Upper lobe of left lung (tissue), 6 donors: ENCODE data around the gene CCDC47. TPM values are rescaled to one million over a fixed set of nuclear protein-coding genes. Genes with fewer than 3 reads are reported as not detected.
A peak's percentile ranks its signal among the peaks of the same experiment; 100 is the strongest.

Experiments
- ATAC-seq, 2 donors: fragments of 200-7000 bp; cut with Tn5 transposase; one replicate each; pipeline ENCODE4 v1.9.1; 2022; ENCODE audit warnings: mild to moderate bottlenecking in 2 of 2, moderate library complexity in 2 of 2; ENCODE audit not compliant: low FRiP score in 2 of 2
- DNase-seq, 2 donors: peaks; one replicate each; pipeline ENCODE4 v3.0.0-alpha.2; 2019 to 2020
- H3K27ac ChIP-seq, 4 donors: fragments of 200-600 bp; sonication (generic); one replicate each; pipeline ENCODE4 v1.5.1; 2016 to 2019
- H3K27me3 ChIP-seq, 4 donors: fragments of 200-600 bp; sonication (generic); one replicate each; pipeline ENCODE4 v1.5.1; 2017 to 2019
- H3K36me3 ChIP-seq, 4 donors: fragments of 200-600 bp; sonication (generic); one replicate each; pipeline ENCODE4 v1.5.1; 2016 to 2019
- H3K4me1 ChIP-seq, 4 donors: fragments of 200-600 bp; sonication (generic); one replicate each; pipeline ENCODE4 v1.5.1; 2018 to 2019
- H3K4me3 ChIP-seq, 4 donors: fragments of 200-600 bp; sonication (generic); one replicate each; pipeline ENCODE4 v1.5.1; 2017 to 2019; ENCODE audit warnings: mild to moderate bottlenecking in 2 of 4, moderate library complexity in 1 of 4
- H3K9me3 ChIP-seq, 4 donors: fragments of 200-600 bp; sonication (generic); one replicate each; pipeline ENCODE4 v1.5.1; 2018 to 2019
- CTCF ChIP-seq, 6 experiments: fragments of 450-650 bp in 4 of 6; fragments of 200-600 bp in 2 of 6; sonication (generic) in 2 of 6; IDR thresholded peaks; one replicate each; pipeline ENCODE4 v1.5.1; 2016 to 2019; ENCODE audit warnings: antibody characterized with exemption in 6 of 6
- EP300 ChIP-seq, 4 donors: sonication (generic); formaldehyde crosslinking; IDR thresholded peaks; one replicate each; pipeline ENCODE4 v1.5.1; 2017; ENCODE audit warnings: antibody characterized with exemption in 4 of 4, control low read depth in 2 of 4
- POLR2A ChIP-seq, 4 donors: fragments of 450-650 bp; IDR thresholded peaks; one replicate each; pipeline ENCODE4 v1.5.1; 2016 to 2017; ENCODE audit warnings: antibody characterized with exemption in 4 of 4, mild to moderate bottlenecking in 2 of 4
- POLR2AphosphoS5 ChIP-seq, 2 donors: sonication (generic); formaldehyde crosslinking; IDR thresholded peaks; one replicate each; pipeline ENCODE4 v1.5.1; 2017; ENCODE audit warnings: antibody characterized with exemption in 2 of 2
- WGBS, 2 donors: methylation state at CpG; one replicate each; pipeline ENCODE4 v1.1.5; 2017 to 2018; 5-methylcytosine and 5-hydroxymethylcytosine counted together
- total RNA-seq, 6 donors: library from RNA; depleted of rRNA in 4 of 6; stranded (reverse); fragments of >200 nt in 4 of 6; gene quantifications; one replicate each; pipeline versions ENCODE4 v1.1.0 to v1.2.1, GENCODE V29; 2016 to 2021
- donor health status: DM: no; HTN: no; CAD: no; lungs with moderate emphysema.
- donor health status: DM: no; HTN: yes; CAD: no; lungs with severe emphysema.

Gene CCDC47
- total RNA-seq, 6 donors from 2014 or later, result 65.9 to 118 (median 92.9) TPM

DNA sequence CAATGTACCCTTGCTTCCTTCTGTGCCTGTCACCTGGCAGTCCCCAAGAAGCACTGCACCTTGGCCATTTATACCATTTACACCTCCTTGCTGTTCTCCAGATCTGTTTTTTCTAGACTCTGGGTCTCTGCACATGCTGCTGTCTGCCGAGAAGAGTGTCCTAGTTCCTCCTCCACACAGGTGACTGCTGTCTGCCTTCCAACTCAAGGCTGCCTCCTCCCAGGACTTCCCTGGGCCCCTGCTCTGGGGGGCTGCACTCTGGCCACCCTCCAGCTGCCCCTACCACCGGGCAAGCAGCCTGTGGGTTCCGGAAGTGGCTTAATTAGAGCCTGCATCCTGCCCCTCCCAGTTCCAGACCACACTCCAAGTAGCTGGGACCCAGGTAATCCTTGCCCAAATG lies 67.7 kb downstream of the CCDC47 start:
- TF ChIP-seq CTCF (IDR thresholded peaks at IDR 0.05) (no peak), POLR2AphosphoS5 (IDR thresholded peaks at IDR 0.05) (no peak), EP300 (IDR thresholded peaks at IDR 0.05) (no peak), POLR2A (IDR thresholded peaks at IDR 0.05) (no peak)
- H3K4me3 ChIP-seq, result no peak overlapping the region
- H3K27me3 ChIP-seq, result no peaks in the 10 kb centered on the region
- ATAC-seq (no peak), DNase-seq (no peak)
- peaks cover 4 to 65% (median 48%) of the 10 kb centered on the region in 4 donors for H3K36me3 ChIP-seq
- peak overlapping the region in 1 of 4 donors; percentile 11 for H3K27ac ChIP-seq
- WGBS, 2 donors, result 24 to 33% methylated on average over 3 of the region's 3 CpGs
- peaks cover 14 to 33% (median 16%) of the 10 kb centered on the region in 4 donors for H3K4me1 ChIP-seq
- H3K9me3 ChIP-seq, result no peaks in the 10 kb centered on the region

- ATAC-seq (no peak), DNase-seq (peak in 1 of 2 donors; percentile 53)
- 90 to 97% methylated on average over 6 to 9 of the region's 9 CpGs for WGBS, 2 donors
- TF ChIP-seq POLR2AphosphoS5 (IDR thresholded peaks at IDR 0.05), result no peak
- TF ChIP-seq EP300 (IDR thresholded peaks at IDR 0.05), result no peak
- TF ChIP-seq POLR2A (IDR thresholded peaks at IDR 0.05), result no peak
- no peak for TF ChIP-seq CTCF (IDR thresholded peaks at IDR 0.05)
- peaks cover 18 to 41% (median 21%) of the 10 kb centered on the region in 4 donors for H3K4me1 ChIP-seq
- H3K9me3 ChIP-seq, result no peaks in the 10 kb centered on the region
- H3K36me3 ChIP-seq, result peaks cover 0 to 56% (median 40%) of the 10 kb centered on the region in 4 donors
- H3K27me3 ChIP-seq, result no peaks in the 10 kb centered on the region
- H3K4me3 ChIP-seq, result no peak overlapping the region
- no peak overlapping the region for H3K27ac ChIP-seq
Measured at GRCh38 chr17:63704836-63705235, 68.6 kb downstream of the CCDC47 start.

DNA sequence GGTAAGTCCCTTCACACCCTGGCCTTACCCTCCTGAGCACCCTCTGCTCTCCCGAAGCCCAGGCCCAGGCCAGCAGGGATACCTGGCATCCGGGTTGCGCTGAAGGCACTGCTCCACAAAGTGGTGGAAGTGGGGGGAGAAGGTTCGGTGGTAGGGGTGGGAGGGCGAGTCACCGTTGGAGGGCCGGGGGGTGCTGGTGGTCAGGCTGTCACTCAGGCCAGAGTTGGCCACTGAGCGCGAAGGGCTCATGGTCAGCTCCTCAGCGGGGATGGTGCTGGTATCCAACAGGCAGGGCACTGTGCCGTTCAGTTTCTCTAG lies 69.2 kb downstream of the CCDC47 start:
- no peak overlapping the region for H3K27ac ChIP-seq
- H3K27me3 ChIP-seq, result no peaks in the 10 kb centered on the region
- WGBS, 2 donors, result 95 to 100% methylated on average over 2 to 11 of the region's 11 CpGs
- no peak for TF ChIP-seq POLR2A (IDR thresholded peaks at IDR 0.05)
- no peak for TF ChIP-seq EP300 (IDR thresholded peaks at IDR 0.05)
- TF ChIP-seq CTCF (IDR thresholded peaks at IDR 0.05), result no peak
- TF ChIP-seq POLR2AphosphoS5 (IDR thresholded peaks at IDR 0.05), result no peak
- peaks cover 0 to 50% (median 36%) of the 10 kb centered on the region in 4 donors for H3K36me3 ChIP-seq
- ATAC-seq, result no peak
- no peak for DNase-seq
- no peak overlapping the region for H3K4me3 ChIP-seq
- H3K9me3 ChIP-seq, result no peaks in the 10 kb centered on the region
- peaks cover 20 to 48% (median 24%) of the 10 kb centered on the region in 4 donors for H3K4me1 ChIP-seq

DNA sequence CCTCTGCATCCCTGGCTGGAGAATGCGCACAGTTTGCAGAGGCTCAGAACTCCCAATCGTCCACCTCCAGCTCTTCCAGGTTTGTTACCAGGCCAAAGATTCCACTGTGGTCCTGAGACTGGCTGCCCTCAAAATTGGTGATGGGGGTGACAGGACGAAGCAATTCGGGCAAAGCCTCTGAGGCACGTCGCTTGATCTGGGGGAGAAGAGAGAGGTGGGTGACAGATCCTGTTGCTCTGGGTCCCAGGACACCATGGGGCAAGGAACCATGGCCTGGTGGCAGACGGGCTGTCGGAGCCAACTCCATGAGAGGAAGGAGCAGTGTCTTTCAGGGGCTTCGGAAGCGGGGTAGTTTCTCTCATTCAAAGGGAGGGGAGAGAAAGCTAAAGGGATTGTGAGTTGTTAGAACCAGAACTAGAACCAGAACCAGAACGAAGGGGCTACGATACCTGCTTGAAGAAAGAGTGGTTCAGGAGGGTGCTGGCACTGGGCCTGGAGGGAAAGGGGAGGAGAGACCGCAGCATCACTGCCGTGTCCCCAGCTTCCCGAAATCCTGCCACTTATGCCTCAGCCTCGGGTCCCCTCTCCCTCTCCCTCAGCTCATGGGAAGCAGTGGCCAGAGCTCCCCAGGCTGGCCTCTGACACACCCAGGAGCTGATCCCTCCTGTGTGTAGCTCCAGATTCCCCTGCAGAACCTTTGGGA lies 69.7 kb downstream of the CCDC47 start:
- H3K4me1 ChIP-seq, result peaks cover 25 to 53% (median 29%) of the 10 kb centered on the region in 4 donors
- no peak for DNase-seq

GRCh38 chr17:63703029-63703428 lies 70.4 kb downstream of the CCDC47 start:
- peaks cover 32 to 60% (median 36%) of the 10 kb centered on the region in 4 donors for H3K4me1 ChIP-seq

More for the DNA sequence above, 69.7 kb downstream of the CCDC47 start:
- ATAC-seq, result no peak
- Histone ChIP-seq H3K9me3 (no peaks in the 10 kb centered on the region), H3K27ac (no peak overlapping the region), H3K4me3 (no peak overlapping the region), H3K27me3 (no peaks in the 10 kb centered on the region), H3K36me3 (peaks cover 0 to 48% (median 31%) of the 10 kb centered on the region in 4 donors)
- TF ChIP-seq POLR2A (IDR thresholded peaks at IDR 0.05), result no peak
- 89 to 90% methylated on average over 16 of the region's 16 CpGs for WGBS, 2 donors

More at GRCh38 chr17:63703029-63703428, 70.4 kb downstream of the CCDC47 start:
- no peak for DNase-seq
- H3K27ac ChIP-seq, result peak overlapping the region in 2 of 4 donors; percentile 88 to 92
- WGBS, 2 donors, result 82 to 92% methylated on average over 5 of the region's 5 CpGs
- H3K4me3 ChIP-seq, result no peak overlapping the region
- H3K36me3 ChIP-seq, result peaks cover 0 to 43% (median 25%) of the 10 kb centered on the region in 4 donors
- no peaks in the 10 kb centered on the region for H3K9me3 ChIP-seq
- TF ChIP-seq EP300 (IDR thresholded peaks at IDR 0.05), result no peak
- no peak for TF ChIP-seq POLR2A (IDR thresholded peaks at IDR 0.05)
- TF ChIP-seq POLR2AphosphoS5 (IDR thresholded peaks at IDR 0.05), result no peak
- TF ChIP-seq CTCF (IDR thresholded peaks at IDR 0.05), result no peak
- no peaks in the 10 kb centered on the region for H3K27me3 ChIP-seq
- ATAC-seq, result no peak
